Nephron progenitor cell (in vitro differentiated cells): Measurements from ENCODE around the gene RHOBTB3.

Experiments
- DNase-seq: peaks from one replicate; pipeline ENCODE4 v3.0.0; 2021
- H3K27ac Mint-ChIP-seq: 2 replicates; pipeline ENCODE4 v1.8.0; 2021; ENCODE audit warnings: mild to moderate bottlenecking, moderate library complexity, mixed read lengths
- H3K27me3 Mint-ChIP-seq: 2 replicates; pipeline ENCODE4 v1.8.0; 2021; ENCODE audit warnings: mild to moderate bottlenecking, low read depth, mixed read lengths; ENCODE audit not compliant: poor library complexity
- H3K36me3 Mint-ChIP-seq: 2 replicates; pipeline ENCODE4 v1.8.0; 2021; ENCODE audit warnings: low read depth, mixed read lengths
- H3K4me1 Mint-ChIP-seq: 2 replicates; pipeline ENCODE4 v1.8.0; 2021; ENCODE audit warnings: mixed read lengths
- H3K4me3 Mint-ChIP-seq: 2 replicates; pipeline ENCODE4 v1.8.0; 2021; ENCODE audit warnings: mild to moderate bottlenecking, moderate library complexity, mixed read lengths
- H3K9me3 Mint-ChIP-seq: 2 replicates; pipeline ENCODE4 v1.8.0; 2021; ENCODE audit warnings: mild to moderate bottlenecking, moderate library complexity, mixed read lengths
- TF ChIP-seq, protein P1 (sequence below): fragments of 200-600 bp; sonication (generic); IDR thresholded peaks from 2 replicates; pipeline ENCODE4 v1.5.0; 2021; ENCODE audit warnings: antibody characterized with exemption

The RHOBTB3 gene

DNA sequence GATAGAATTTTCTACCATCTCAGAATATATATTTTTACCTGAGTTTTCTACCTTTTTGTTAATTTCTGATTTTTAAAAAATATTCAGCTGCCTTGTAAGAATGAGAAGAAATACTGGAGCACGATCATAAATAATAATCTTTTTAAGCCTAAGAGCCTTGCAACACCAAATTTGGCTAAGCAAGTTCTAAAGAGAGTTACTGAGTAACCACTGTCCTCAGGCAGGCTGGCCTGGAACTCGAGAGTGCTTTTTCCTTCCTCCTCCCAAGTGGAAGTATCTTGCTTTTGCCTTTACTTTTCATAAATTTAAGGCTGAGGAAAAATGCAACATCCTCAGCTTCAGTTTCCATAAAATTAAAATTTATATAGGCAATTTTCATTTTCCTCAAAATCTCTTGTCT is 70.4 kb downstream of the RHOBTB3 start:
- TF ChIP-seq, protein P1, sequence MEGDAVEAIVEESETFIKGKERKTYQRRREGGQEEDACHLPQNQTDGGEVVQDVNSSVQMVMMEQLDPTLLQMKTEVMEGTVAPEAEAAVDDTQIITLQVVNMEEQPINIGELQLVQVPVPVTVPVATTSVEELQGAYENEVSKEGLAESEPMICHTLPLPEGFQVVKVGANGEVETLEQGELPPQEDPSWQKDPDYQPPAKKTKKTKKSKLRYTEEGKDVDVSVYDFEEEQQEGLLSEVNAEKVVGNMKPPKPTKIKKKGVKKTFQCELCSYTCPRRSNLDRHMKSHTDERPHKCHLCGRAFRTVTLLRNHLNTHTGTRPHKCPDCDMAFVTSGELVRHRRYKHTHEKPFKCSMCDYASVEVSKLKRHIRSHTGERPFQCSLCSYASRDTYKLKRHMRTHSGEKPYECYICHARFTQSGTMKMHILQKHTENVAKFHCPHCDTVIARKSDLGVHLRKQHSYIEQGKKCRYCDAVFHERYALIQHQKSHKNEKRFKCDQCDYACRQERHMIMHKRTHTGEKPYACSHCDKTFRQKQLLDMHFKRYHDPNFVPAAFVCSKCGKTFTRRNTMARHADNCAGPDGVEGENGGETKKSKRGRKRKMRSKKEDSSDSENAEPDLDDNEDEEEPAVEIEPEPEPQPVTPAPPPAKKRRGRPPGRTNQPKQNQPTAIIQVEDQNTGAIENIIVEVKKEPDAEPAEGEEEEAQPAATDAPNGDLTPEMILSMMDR, result no peak
- H3K4me1 Mint-ChIP-seq, result peaks cover 10% of the 10 kb centered on the region
- H3K9me3 Mint-ChIP-seq, result peaks cover 17% of the 10 kb centered on the region
- no peaks in the 10 kb centered on the region for H3K27me3 Mint-ChIP-seq
- no peak overlapping the region for H3K27ac Mint-ChIP-seq
- DNase-seq, result no peak
- peaks cover 58% of the 10 kb centered on the region for H3K36me3 Mint-ChIP-seq
- H3K4me3 Mint-ChIP-seq, result no peak overlapping the region

DNA sequence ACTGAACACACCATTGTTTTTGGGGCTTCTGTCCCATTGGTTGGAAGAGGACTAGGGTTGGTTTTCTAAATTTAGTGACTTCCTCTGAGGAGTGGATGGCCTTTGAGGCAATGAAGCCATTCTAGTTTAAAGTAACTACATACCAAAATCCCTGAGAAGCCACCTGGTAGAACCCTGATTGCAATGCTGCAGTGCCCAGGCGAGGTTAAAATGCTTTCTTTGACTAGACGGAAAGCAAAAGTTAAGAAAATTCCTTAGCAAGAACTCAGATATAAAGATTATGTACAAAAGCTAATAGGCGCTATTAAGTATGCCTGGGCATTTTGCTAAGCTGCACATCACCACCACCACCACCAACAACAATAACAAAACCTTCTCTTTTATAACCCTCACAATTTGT is 70.8 kb downstream of the RHOBTB3 start:
- Mint-ChIP-seq H3K27ac (no peak overlapping the region), H3K27me3 (no peaks in the 10 kb centered on the region)

DNA sequence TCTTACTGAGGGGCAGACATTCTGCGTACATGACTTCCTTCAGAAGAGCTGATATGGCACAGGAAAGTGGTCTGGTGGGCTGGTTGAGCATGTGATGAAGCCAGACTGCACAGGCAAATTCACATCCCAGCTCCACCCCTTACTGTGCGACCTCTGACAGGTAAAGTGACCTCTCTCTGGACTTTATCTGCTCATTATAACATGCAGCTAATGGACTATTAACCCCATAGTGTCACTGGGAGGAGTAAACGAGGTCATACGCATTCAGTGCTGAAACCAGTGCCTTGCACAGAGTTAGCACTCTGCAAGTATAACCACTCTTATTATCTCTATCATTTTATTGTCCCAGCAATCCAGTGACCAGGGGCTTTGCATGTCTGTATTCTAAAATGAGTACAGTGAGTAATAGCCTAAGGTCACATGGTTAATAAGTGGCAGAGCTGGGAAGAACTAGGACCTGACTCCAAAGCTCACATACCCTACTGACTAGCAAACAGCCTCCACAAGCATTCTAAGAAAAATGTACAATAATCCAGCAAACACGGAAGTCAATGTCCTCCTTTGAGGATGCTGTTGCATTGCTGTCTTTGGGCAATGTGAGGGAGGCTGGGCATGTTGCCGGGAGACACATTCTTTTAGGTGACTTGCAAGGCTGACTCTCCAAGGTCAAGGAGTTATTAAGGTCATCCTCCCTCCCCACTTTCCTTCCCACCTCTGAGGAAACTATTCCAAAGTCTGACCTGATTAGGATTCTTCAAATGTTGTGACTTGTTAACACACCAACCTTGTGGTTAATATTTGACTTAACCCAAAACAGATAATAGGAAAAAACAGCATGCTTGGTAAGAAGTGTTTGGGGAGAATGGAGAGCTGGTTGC is 72.4 kb downstream of the RHOBTB3 start:
- no peaks in the 10 kb centered on the region for H3K27me3 Mint-ChIP-seq
- H3K36me3 Mint-ChIP-seq, result peaks cover 48% of the 10 kb centered on the region
- no peak overlapping the region for H3K4me3 Mint-ChIP-seq
- no peak overlapping the region for H3K27ac Mint-ChIP-seq
- peaks cover 16% of the 10 kb centered on the region for H3K4me1 Mint-ChIP-seq
- TF ChIP-seq, protein P1, result no peak
- H3K9me3 Mint-ChIP-seq, result peaks cover 17% of the 10 kb centered on the region
- no peak for DNase-seq

More for the DNA sequence above, 70.8 kb downstream of the RHOBTB3 start:
- Mint-ChIP-seq H3K4me1 (peaks cover 10% of the 10 kb centered on the region), H3K4me3 (no peak overlapping the region), H3K36me3 (peaks cover 56% of the 10 kb centered on the region), H3K9me3 (peaks cover 17% of the 10 kb centered on the region)
- no peak for DNase-seq
- TF ChIP-seq, protein P1, result no peak

DNA sequence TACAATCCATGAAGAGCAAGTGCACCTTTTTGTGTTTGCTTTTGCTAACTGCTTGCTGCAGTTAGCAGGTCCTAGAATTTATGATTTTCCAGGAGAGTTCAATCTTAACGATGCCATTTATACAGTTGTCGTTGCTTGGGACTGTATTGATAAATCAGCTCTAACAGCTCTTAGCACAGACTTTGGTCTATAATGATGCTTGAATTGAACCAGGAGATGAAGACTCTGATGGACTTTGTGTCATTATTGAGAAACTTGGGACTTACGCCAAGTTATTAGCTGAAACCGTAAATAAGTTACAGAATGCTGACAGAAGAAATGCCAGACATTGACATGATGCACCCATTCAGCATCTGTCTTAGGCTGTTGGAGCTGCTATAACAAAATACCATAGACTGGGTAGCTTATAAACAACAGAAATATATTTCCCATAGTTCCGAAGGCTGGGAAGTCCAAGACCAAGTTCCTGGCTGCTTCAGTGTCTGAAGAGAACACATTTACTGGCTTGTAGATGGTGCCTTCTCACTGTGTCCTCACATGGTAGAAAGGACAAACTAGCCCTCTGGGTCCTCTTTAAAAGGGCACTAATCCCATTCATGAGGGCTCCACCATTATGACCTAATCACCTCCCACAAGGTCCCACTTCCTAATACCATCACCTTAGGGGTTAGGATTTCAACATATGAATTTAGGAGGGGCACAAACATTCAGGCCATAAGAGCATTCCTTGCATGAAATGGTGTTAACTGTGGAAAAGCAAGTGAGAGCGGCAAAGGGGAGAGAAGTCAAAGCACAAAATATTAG is 73.8 kb downstream of the RHOBTB3 start:
- no peak for DNase-seq
- no peak overlapping the region for H3K4me3 Mint-ChIP-seq
- TF ChIP-seq, protein P1, result no peak
- H3K36me3 Mint-ChIP-seq, result peaks cover 49% of the 10 kb centered on the region
- peaks cover 30% of the 10 kb centered on the region for H3K4me1 Mint-ChIP-seq
- no peaks in the 10 kb centered on the region for H3K27me3 Mint-ChIP-seq
- peaks cover 17% of the 10 kb centered on the region for H3K9me3 Mint-ChIP-seq
- no peak overlapping the region for H3K27ac Mint-ChIP-seq

DNA sequence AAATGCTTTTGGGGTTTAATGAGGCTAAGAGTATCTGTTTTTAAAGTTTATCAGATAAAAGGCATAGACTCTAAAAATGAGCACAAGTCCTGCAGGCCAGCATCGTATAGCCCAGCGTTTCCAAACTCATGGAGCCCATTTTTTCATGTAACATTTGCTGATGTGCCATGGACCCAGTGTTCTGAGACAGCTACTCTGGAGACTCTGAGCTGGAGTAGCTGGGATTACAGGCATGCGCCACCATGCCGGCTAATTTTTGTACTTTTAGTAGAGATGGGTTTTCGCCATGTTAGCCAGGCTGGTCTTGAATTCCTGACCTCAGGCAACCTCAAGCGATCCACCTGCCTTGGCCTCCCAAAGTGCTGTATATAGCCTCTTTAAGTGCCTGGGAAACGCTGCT is 75.6 kb downstream of the RHOBTB3 start:
- Mint-ChIP-seq H3K27ac (no peak overlapping the region), H3K4me3 (no peak overlapping the region), H3K4me1 (peaks cover 38% of the 10 kb centered on the region)

More for the DNA sequence above, 75.6 kb downstream of the RHOBTB3 start:
- TF ChIP-seq, protein P1, result no peak
- H3K27me3 Mint-ChIP-seq, result no peaks in the 10 kb centered on the region
- DNase-seq, result no peak
- H3K36me3 Mint-ChIP-seq, result peaks cover 35% of the 10 kb centered on the region
- H3K9me3 Mint-ChIP-seq, result peaks cover 17% of the 10 kb centered on the region
